HepG2 (cell line): ENCODE data around the gene APEX1. TPM values are rescaled to one million over a fixed set of nuclear protein-coding genes. Genes with fewer than 3 reads are reported as not detected.

Experiments
- AHR ChIP-seq: IDR thresholded peaks from 2 replicates; pipeline ENCODE4 v1.6.1; 2018; ENCODE audit warnings: missing genetic modification reagents, missing compliant biosample characterization
- ARNTL ChIP-seq: sonication (generic); formaldehyde crosslinking; IDR thresholded peaks from 2 replicates; pipeline ENCODE4 v1.4.0; 2020; ENCODE audit warnings: mild to moderate bottlenecking, missing genetic modification reagents
- CBX2 ChIP-seq, 2 experiments: fragments of 200-600 bp in 1 of 2; sonication (generic); formaldehyde crosslinking in 1 of 2; IDR thresholded peaks; 2 replicates each; pipeline versions ENCODE4 v1.7.0 to v1.8.1; 2018 to 2022; ENCODE audit warnings: low read depth in 2 of 2, low read length in 1 of 2, mild to moderate bottlenecking in 1 of 2, missing genetic modification reagents in 1 of 2
- FOXA1 ChIP-seq, 2 experiments: fragments of 450-650 bp in 1 of 2; sonication (generic) in 1 of 2; formaldehyde crosslinking in 1 of 2; IDR thresholded peaks; 2 replicates each; pipeline versions ENCODE4 v1.4.0 to v1.6.1; 2016 to 2020; ENCODE audit warnings: missing genetic modification reagents in 1 of 2
- GLI4 ChIP-seq: sonication (generic); formaldehyde crosslinking; IDR thresholded peaks from 2 replicates; pipeline ENCODE4 v1.5.1; 2020; ENCODE audit warnings: missing genetic modification reagents, mild to moderate bottlenecking, moderate library complexity, borderline replicate concordance
- HDAC2 ChIP-seq: sonication (generic); formaldehyde crosslinking; IDR thresholded peaks from 2 replicates; pipeline ENCODE4 v1.4.0; 2020; ENCODE audit warnings: missing genetic modification reagents
- IKZF4 ChIP-seq: sonication (generic); formaldehyde crosslinking; IDR thresholded peaks from 2 replicates; pipeline ENCODE4 v1.5.1; 2020; ENCODE audit warnings: borderline replicate concordance, mild to moderate bottlenecking, low read depth, missing genetic modification reagents; ENCODE audit errors: not compliant biosample characterization
- MIXL1 ChIP-seq: IDR thresholded peaks from 2 replicates; pipeline ENCODE4 v1.6.1; 2016
- MXD4 ChIP-seq: IDR thresholded peaks from 2 replicates; pipeline ENCODE4 v1.6.1; 2016; ENCODE audit warnings: mild to moderate bottlenecking, missing biosample characterization, missing genetic modification reagents
- MYC ChIP-seq: sonication (generic); formaldehyde crosslinking; IDR thresholded peaks from 2 replicates; pipeline ENCODE4 v1.9.0; 2021; ENCODE audit warnings: missing genetic modification reagents, borderline replicate concordance
- STAT5B ChIP-seq: sonication (generic); formaldehyde crosslinking; IDR thresholded peaks from 2 replicates; pipeline ENCODE4 v1.4.0; 2020; ENCODE audit warnings: missing genetic modification reagents
- ZNF678 ChIP-seq: sonication (generic); formaldehyde crosslinking; IDR thresholded peaks from 2 replicates; pipeline ENCODE4 v1.4.0; 2020; ENCODE audit warnings: mild to moderate bottlenecking, missing genetic modification reagents
- polyA plus RNA-seq, 8 experiments: library from polyadenylated mRNA; depleted of rRNA in 3 of 8; stranded (reverse) in 7 of 8; unstranded in 1 of 8; fragments of >200 nt; fragmentation: Illumina TruSeq in 4 of 8; extraction: Trizol in 4 of 8; gene quantifications; 2 replicates each; pipeline versions ENCODE4 v1.2.1 to v1.2.3, GENCODE V29; 2011 to 2016; ENCODE audit warnings: low read depth in 4 of 8, missing spikeins in 1 of 8, mixed read lengths in 1 of 8; ENCODE audit not compliant: insufficient read depth in 1 of 8
- total RNA-seq, 5 experiments: library from RNA; depleted of rRNA; stranded (reverse); fragments of >200 nt; fragmentation: Illumina TruSeq; extraction: Trizol; gene quantifications; 2 replicates each; pipeline ENCODE4 v1.2.3, GENCODE V29; 2016; ENCODE audit warnings: low read depth in 1 of 5
- TF ChIP-seq, protein P1 (sequence below): sonication (generic); formaldehyde crosslinking; IDR thresholded peaks from 2 replicates; pipeline ENCODE4 v1.5.1; 2020; ENCODE audit warnings: missing genetic modification reagents, mild to moderate bottlenecking, borderline replicate concordance
- TF ChIP-seq, protein P2 (sequence below): sonication (generic); formaldehyde crosslinking; conservative IDR thresholded peaks from 2 replicates; pipeline ENCODE4 v1.4.0; 2020; ENCODE audit warnings: mild to moderate bottlenecking, missing genetic modification reagents, moderate library complexity
- TF ChIP-seq, protein P3 (sequence below): sonication (generic); formaldehyde crosslinking; IDR thresholded peaks from 2 replicates; pipeline ENCODE4 v1.4.0; 2020; ENCODE audit warnings: missing genetic modification reagents
- TF ChIP-seq, protein P4 (sequence below): sonication (generic); formaldehyde crosslinking; conservative IDR thresholded peaks from 2 replicates; pipeline ENCODE4 v1.4.0; 2020; ENCODE audit warnings: missing genetic modification reagents

The APEX1 gene
- total and polyA plus RNA-seq, 2 of the 13 experiments (the other 11 are each of a cell fraction or from before 2014, with no cell fraction given) = 171 to 405 TPM

DNA sequence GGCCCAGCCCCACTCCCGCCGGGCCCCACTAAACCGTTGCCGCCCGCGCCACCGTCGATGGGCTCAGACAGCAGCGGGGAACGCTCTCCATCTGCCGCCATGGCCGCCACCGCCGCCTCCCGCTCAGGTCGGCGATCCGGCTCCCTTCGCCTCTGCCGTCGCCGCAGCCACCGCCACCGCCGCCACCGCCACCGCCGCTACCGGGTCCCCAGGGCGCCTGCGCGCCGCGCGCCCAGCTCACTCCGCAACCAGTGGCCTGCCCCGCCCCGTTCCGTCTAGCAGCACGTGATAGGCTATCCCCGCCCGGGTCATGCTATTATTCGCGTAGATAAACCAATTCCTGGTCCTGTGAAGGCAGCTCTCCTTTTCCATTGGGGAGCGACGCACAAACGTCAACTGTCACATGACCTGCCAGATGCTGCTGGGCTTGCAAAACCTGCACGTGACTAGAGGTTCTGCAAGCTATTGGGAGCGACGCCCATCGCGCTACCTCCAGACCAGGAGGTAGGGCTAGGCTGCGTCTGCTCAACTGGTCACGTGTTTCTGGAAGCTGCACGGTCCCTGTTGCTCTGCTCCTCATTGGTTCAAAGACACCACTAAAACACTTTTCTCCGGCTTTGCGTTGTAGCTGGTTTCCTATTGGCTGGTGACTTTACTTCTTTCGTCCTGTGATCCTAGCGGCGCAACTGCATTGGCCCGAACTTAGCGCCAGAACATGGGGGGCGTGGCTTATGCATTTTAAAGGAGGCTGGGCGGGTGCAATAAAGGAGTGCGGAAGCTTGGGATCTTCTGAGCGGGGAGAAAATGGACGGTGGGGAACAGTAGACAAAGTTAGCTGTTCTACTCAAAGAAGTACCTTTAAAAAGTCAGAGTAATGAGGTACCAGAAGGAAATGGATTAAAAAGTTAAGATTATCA lies 6.5 kb downstream of the APEX1 start, which contains the start of gene PIP4P1 (continued):
- TF ChIP-seq IKZF4 (CRISPR knock-in tag) = peak; percentile 88
- TF ChIP-seq ZNF678 (CRISPR knock-in tag) = peak; percentile 20; the same call in 1 of the 2 replicates
- TF ChIP-seq, protein P1, sequence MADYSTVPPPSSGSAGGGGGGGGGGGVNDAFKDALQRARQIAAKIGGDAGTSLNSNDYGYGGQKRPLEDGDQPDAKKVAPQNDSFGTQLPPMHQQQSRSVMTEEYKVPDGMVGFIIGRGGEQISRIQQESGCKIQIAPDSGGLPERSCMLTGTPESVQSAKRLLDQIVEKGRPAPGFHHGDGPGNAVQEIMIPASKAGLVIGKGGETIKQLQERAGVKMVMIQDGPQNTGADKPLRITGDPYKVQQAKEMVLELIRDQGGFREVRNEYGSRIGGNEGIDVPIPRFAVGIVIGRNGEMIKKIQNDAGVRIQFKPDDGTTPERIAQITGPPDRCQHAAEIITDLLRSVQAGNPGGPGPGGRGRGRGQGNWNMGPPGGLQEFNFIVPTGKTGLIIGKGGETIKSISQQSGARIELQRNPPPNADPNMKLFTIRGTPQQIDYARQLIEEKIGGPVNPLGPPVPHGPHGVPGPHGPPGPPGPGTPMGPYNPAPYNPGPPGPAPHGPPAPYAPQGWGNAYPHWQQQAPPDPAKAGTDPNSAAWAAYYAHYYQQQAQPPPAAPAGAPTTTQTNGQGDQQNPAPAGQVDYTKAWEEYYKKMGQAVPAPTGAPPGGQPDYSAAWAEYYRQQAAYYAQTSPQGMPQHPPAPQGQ (CRISPR knock-in tag) = no peak
- TF ChIP-seq HDAC2 (CRISPR knock-in tag) = peak; percentile 93
- no peak for TF ChIP-seq FOXA1 (IDR thresholded peaks at IDR 0.05)
- TF ChIP-seq FOXA1 (CRISPR knock-in tag; IDR thresholded peaks at IDR 0.05) = peak; percentile 38; the same call in 1 of the 2 replicates
- peak; percentile 79 for TF ChIP-seq MIXL1
- TF ChIP-seq, protein P2, sequence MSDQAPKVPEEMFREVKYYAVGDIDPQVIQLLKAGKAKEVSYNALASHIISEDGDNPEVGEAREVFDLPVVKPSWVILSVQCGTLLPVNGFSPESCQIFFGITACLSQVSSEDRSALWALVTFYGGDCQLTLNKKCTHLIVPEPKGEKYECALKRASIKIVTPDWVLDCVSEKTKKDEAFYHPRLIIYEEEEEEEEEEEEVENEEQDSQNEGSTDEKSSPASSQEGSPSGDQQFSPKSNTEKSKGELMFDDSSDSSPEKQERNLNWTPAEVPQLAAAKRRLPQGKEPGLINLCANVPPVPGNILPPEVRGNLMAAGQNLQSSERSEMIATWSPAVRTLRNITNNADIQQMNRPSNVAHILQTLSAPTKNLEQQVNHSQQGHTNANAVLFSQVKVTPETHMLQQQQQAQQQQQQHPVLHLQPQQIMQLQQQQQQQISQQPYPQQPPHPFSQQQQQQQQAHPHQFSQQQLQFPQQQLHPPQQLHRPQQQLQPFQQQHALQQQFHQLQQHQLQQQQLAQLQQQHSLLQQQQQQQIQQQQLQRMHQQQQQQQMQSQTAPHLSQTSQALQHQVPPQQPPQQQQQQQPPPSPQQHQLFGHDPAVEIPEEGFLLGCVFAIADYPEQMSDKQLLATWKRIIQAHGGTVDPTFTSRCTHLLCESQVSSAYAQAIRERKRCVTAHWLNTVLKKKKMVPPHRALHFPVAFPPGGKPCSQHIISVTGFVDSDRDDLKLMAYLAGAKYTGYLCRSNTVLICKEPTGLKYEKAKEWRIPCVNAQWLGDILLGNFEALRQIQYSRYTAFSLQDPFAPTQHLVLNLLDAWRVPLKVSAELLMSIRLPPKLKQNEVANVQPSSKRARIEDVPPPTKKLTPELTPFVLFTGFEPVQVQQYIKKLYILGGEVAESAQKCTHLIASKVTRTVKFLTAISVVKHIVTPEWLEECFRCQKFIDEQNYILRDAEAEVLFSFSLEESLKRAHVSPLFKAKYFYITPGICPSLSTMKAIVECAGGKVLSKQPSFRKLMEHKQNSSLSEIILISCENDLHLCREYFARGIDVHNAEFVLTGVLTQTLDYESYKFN (CRISPR knock-in tag) = peak; percentile 64
- TF ChIP-seq, protein P3, sequence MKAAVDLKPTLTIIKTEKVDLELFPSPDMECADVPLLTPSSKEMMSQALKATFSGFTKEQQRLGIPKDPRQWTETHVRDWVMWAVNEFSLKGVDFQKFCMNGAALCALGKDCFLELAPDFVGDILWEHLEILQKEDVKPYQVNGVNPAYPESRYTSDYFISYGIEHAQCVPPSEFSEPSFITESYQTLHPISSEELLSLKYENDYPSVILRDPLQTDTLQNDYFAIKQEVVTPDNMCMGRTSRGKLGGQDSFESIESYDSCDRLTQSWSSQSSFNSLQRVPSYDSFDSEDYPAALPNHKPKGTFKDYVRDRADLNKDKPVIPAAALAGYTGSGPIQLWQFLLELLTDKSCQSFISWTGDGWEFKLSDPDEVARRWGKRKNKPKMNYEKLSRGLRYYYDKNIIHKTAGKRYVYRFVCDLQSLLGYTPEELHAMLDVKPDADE (CRISPR knock-in tag) = 0 out of 2 replicates have a peak, but pooled peaks have one; percentile 68
- TF ChIP-seq STAT5B (CRISPR knock-in tag) = 0 out of 2 replicates have a peak, but pooled peaks have one; percentile 63
- peak; percentile 90 for TF ChIP-seq MYC (CRISPR knock-in tag)
- TF ChIP-seq CBX2 (IDR thresholded peaks at IDR 0.05; ENCODE audit: low read depth, low read length) = no peak
- 0 out of 2 replicates have a peak, but pooled peaks have one; percentile 27 for TF ChIP-seq CBX2 (CRISPR knock-in tag; IDR thresholded peaks at IDR 0.05; ENCODE audit: low read depth)
- TF ChIP-seq, protein P4, sequence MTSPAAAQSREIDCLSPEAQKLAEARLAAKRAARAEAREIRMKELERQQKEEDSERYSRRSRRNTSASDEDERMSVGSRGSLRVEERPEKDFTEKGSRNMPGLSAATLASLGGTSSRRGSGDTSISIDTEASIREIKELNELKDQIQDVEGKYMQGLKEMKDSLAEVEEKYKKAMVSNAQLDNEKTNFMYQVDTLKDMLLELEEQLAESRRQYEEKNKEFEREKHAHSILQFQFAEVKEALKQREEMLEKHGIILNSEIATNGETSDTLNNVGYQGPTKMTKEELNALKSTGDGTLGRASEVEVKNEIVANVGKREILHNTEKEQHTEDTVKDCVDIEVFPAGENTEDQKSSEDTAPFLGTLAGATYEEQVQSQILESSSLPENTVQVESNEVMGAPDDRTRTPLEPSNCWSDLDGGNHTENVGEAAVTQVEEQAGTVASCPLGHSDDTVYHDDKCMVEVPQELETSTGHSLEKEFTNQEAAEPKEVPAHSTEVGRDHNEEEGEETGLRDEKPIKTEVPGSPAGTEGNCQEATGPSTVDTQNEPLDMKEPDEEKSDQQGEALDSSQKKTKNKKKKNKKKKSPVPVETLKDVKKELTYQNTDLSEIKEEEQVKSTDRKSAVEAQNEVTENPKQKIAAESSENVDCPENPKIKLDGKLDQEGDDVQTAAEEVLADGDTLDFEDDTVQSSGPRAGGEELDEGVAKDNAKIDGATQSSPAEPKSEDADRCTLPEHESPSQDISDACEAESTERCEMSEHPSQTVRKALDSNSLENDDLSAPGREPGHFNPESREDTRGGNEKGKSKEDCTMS = peak; percentile 87; the same call in 1 of the 2 replicates
- peak; percentile 97 for TF ChIP-seq MXD4 (CRISPR knock-in tag)
- TF ChIP-seq AHR (CRISPR knock-in tag) = peak; percentile 89
- peak; percentile 100 for TF ChIP-seq ARNTL (CRISPR knock-in tag)
- 0 out of 2 replicates have a peak, but pooled peaks have one; percentile 41 for TF ChIP-seq GLI4 (CRISPR knock-in tag)
